LNCAP (cell line): ENCODE data around the gene IFNAR1.
A peak's percentile ranks its signal among the peaks of the same experiment; 100 is the strongest.

Experiments used
- TF ChIP-seq, protein P1 (sequence below): fragments of 450-650 bp; IDR thresholded peaks from 2 replicates; pipeline ENCODE4 v1.5.1; 2017; ENCODE audit warnings: mild to moderate bottlenecking

The IFNAR1 gene

DNA sequence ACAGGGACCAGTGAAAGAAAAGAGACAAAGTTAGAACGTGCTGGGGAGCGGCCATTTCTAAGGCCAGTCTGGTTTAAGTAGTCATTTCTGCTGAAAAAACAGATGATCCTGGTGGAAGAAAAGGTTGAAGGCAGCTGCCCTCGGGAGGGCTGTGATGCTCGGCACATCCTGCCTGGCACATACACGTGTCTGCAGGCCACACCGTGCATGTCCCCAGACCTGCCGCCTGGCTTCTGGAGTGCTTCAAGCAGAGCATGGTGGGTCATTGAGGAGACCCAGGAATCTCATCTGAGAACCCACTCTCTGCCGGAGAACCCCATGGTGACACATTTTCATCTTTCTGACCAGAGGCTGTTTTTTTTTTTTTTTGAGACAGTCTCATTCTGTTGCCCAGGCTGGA, 32.4 kb downstream of the IFNAR1 start:
- TF ChIP-seq, protein P1, sequence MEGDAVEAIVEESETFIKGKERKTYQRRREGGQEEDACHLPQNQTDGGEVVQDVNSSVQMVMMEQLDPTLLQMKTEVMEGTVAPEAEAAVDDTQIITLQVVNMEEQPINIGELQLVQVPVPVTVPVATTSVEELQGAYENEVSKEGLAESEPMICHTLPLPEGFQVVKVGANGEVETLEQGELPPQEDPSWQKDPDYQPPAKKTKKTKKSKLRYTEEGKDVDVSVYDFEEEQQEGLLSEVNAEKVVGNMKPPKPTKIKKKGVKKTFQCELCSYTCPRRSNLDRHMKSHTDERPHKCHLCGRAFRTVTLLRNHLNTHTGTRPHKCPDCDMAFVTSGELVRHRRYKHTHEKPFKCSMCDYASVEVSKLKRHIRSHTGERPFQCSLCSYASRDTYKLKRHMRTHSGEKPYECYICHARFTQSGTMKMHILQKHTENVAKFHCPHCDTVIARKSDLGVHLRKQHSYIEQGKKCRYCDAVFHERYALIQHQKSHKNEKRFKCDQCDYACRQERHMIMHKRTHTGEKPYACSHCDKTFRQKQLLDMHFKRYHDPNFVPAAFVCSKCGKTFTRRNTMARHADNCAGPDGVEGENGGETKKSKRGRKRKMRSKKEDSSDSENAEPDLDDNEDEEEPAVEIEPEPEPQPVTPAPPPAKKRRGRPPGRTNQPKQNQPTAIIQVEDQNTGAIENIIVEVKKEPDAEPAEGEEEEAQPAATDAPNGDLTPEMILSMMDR = no peak

DNA sequence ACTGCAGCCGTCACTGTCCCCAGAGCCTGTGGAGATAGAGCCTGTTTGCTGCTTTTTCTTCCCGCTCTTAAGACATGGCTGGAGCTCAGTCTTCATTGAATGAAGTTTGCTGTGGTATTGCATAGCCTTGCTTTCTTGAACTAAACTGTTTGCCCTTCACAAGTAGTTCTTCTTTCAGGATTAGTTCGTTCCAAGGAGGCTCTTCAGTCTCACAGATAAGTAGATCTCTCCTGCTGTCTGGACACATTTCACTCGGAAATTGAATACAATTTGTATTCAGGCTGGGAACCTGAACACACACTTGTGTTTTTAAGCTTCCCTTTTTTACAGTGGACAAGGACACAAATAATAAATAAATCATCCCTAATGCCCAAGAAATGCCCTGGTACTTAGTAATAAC, 34.7 kb downstream of the IFNAR1 start:
- TF ChIP-seq, protein P1 = no peak

DNA sequence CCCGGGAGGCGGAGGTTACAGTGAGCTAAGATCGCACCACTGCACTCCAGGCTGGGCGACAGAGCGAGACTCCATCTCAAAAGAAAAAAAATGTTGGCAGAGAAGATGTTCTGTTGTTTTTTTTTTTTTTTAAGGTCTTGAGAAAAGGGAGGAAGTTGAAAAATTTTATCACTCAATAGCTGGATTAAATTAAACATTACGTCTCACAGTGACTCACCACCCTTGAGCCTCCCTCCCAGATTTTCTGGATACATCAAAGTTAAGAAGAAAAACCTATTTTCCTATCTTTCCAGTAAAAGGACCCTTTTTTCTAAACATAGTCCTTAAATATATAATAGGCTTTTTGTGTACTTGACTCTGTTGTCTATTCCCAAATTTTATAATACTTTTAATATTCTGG, 35.5 kb downstream of the IFNAR1 start:
- TF ChIP-seq, protein P1 = no peak

DNA sequence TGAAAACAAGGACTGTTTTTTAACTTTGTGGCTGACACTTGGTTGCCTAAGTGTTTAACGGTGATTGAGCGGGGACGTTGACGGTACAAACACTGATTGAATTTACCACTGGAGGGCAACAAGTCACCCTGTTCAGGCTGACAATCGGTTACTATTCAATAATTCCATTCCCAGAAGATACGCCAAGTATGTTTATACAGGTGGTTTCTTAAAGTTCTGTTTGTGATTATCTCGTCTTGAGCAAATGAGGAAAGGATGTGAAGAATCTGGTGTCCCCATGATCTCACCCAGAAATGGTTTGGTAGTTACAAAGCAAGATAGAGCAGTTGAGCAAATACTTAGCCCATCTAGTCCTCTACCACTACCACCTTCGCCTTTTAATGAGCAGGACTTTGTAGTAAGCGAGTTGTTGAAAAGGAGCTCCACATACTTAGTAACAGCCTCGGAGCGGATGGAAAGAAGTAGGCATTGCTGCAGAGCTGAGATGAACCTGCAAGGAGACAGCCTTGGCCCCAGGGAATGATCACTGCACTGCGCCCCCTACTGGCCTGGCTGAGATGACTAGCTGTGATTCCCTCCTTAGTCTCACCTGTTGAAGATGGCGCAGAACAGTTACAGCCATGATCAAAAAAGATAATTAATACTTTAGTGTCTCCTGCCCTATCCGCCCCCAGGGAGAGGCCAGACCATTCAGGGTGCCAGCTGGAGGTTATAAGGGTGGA, 36.3 kb downstream of the IFNAR1 start:
- TF ChIP-seq, protein P1 = peak; percentile 87

DNA sequence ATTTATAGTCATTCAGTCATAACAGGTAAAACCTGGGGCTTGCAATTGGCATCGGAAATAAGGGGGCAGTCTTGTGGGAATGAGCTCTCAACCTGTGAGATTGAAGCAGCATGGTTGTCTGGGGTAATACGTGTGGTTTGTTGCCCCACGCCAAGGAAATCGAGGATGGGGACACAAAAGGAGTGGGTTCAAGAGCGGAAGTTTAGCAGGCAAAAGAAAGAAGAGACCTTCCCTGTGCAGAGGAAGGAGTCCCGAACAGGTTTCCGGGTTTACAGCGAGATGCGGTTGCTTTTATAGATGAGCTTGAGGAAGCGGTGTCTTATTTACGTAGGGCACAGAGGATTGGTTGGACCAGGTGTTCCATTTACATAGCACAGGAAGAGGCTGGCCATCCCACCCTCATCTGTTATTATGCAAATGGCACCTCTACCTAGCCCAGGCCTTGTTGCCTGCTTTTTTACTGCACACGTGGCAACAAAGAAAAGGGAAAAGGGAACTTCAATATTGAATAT, 37.3 kb downstream of the IFNAR1 start:
- TF ChIP-seq, protein P1 = no peak

DNA sequence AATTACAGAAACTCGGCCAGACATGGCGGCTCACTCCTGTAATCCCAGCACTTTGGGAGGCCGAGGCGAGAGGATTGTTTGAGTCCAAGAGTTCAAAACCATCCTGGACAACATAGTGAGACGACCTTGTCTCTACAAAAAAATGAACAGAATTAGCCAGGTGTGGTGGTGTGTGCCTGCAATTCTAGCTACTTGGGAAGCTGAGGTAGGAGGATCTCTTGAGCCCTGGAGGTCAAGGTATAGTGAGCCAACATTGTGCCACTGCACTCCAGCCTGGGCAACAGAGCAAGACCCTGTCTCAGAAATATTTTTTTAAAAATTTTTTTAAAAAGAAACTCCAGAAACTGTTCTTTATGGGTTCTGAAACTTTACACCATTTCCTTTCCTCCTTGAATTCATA, 40.1 kb downstream of the IFNAR1 start:
- TF ChIP-seq, protein P1 = no peak

DNA sequence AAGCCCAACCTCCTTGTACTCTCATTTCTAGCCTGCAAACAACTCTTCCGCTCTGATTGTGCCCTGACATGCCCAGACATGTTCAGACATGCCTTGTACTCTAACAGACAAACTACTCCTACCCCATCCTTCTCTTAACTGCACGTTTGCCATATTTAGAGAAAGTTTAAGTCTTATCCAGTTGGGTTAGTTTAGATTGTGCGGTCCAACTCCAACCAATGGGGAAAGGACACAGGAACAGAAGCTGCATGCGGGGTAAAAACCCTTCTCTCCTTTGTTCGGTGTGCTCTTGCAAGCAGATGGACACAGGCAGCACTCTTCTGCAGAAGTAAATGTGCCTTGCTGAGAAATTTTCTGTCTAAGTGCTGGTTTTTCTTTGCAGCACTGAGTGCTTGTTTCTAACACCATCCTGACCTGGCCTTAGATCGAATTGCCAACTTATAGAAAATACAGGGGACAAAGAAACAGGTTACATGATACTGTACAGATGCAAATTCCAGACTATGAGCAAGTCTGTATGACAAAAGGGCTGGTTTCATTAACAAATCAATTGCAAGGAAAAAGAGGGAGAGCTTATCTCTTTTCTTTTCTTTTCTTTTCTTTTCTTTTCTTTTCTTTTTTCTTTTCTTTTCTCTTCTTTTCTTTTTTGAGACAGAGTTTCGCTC, 42.7 kb downstream of the IFNAR1 start:
- TF ChIP-seq, protein P1 = no peak
